ENCODE data around the gene AMBP.

The AMBP gene

GRCh38 chr9:114027863-114028465, 50.1 kb downstream of the AMBP start:
- ATAC-seq (ENCODE audit: insufficient read depth, low read depth): no peak
- Histone ChIP-seq H3K9ac (ENCODE audit: low read depth, low read length) (no peak overlapping the region), H4K20me1 (ENCODE audit: insufficient read depth, low read length) (no peaks in the 10 kb centered on the region), H3K27ac (ENCODE audit: low read length) (no peak overlapping the region), H3K79me2 (ENCODE audit: insufficient read depth, low read length) (no peaks in the 10 kb centered on the region), H3K36me3 (ENCODE audit: insufficient read depth, low read length) (no peaks in the 10 kb centered on the region), H3K4me1 (ENCODE audit: insufficient read depth, low read length) (no peaks in the 10 kb centered on the region), H3K27me3 (ENCODE audit: insufficient read depth, low read length, poor library complexity) (no peaks in the 10 kb centered on the region), H3K9me3 (ENCODE audit: insufficient read depth, low read length, severe bottlenecking) (peaks cover 11% of the 10 kb centered on the region), H3K4me2 (ENCODE audit: insufficient read depth, low read length) (no peak overlapping the region), H3K4me3 (ENCODE audit: low read depth in 1 of 2, low read length in 2 of 2) (no peak overlapping the region), H2AFZ (ENCODE audit: low read depth, low read length) (no peak overlapping the region)
- no peak for DNase-seq
- TF ChIP-seq CTCF (IDR thresholded peaks at IDR 0.05; ENCODE audit: borderline replicate concordance, extremely low read depth, low read length, poor library complexity, severe bottlenecking) (no peak), EZH2 (IDR thresholded peaks at IDR 0.05; ENCODE audit: borderline replicate concordance, low read depth, low read length, severe bottlenecking) (no peak)

GRCh38 chr9:114027159-114027862, 50.8 kb downstream of the AMBP start:
- ATAC-seq (ENCODE audit: insufficient read depth, low read depth): no peak
- H3K4me3 ChIP-seq (ENCODE audit: low read depth in 1 of 2, low read length in 2 of 2): no peak overlapping the region
- no peaks in the 10 kb centered on the region for H4K20me1 ChIP-seq (ENCODE audit: insufficient read depth, low read length)
- TF ChIP-seq CTCF (IDR thresholded peaks at IDR 0.05; ENCODE audit: borderline replicate concordance, extremely low read depth, low read length, poor library complexity, severe bottlenecking): no peak
- TF ChIP-seq EZH2 (IDR thresholded peaks at IDR 0.05; ENCODE audit: borderline replicate concordance, low read depth, low read length, severe bottlenecking): no peak
- no peak overlapping the region for H2AFZ ChIP-seq (ENCODE audit: low read depth, low read length)
- no peak for DNase-seq
- no peaks in the 10 kb centered on the region for H3K4me1 ChIP-seq (ENCODE audit: insufficient read depth, low read length)
- H3K9me3 ChIP-seq (ENCODE audit: insufficient read depth, low read length, severe bottlenecking): peaks cover 13% of the 10 kb centered on the region
- no peak overlapping the region for H3K27ac ChIP-seq (ENCODE audit: low read length)
- H3K79me2 ChIP-seq (ENCODE audit: insufficient read depth, low read length): no peaks in the 10 kb centered on the region
- H3K4me2 ChIP-seq (ENCODE audit: insufficient read depth, low read length): no peak overlapping the region
- no peaks in the 10 kb centered on the region for H3K27me3 ChIP-seq (ENCODE audit: insufficient read depth, low read length, poor library complexity)
- H3K36me3 ChIP-seq (ENCODE audit: insufficient read depth, low read length): no peaks in the 10 kb centered on the region
- H3K9ac ChIP-seq (ENCODE audit: low read depth, low read length): no peak overlapping the region

- H3K9ac ChIP-seq (ENCODE audit: low read depth, low read length): no peak overlapping the region
- DNase-seq: no peak
- no peak overlapping the region for H3K27ac ChIP-seq (ENCODE audit: low read length)
- no peak overlapping the region for H3K4me2 ChIP-seq (ENCODE audit: insufficient read depth, low read length)
- TF ChIP-seq EZH2 (IDR thresholded peaks at IDR 0.05; ENCODE audit: borderline replicate concordance, low read depth, low read length, severe bottlenecking) (no peak), CTCF (IDR thresholded peaks at IDR 0.05; ENCODE audit: borderline replicate concordance, extremely low read depth, low read length, poor library complexity, severe bottlenecking) (no peak)
- H3K36me3 ChIP-seq (ENCODE audit: insufficient read depth, low read length): no peaks in the 10 kb centered on the region
- no peaks in the 10 kb centered on the region for H3K4me1 ChIP-seq (ENCODE audit: insufficient read depth, low read length)
- H3K4me3 ChIP-seq (ENCODE audit: low read depth in 1 of 2, low read length in 2 of 2): no peak overlapping the region
- no peaks in the 10 kb centered on the region for H3K79me2 ChIP-seq (ENCODE audit: insufficient read depth, low read length)
- ATAC-seq (ENCODE audit: insufficient read depth, low read depth): no peak
- H3K9me3 ChIP-seq (ENCODE audit: insufficient read depth, low read length, severe bottlenecking): peaks cover 13% of the 10 kb centered on the region
- no peaks in the 10 kb centered on the region for H4K20me1 ChIP-seq (ENCODE audit: insufficient read depth, low read length)
- no peak overlapping the region for H2AFZ ChIP-seq (ENCODE audit: low read depth, low read length)
- H3K27me3 ChIP-seq (ENCODE audit: insufficient read depth, low read length, poor library complexity): no peaks in the 10 kb centered on the region
Observed at GRCh38 chr9:114026335-114026734, 51.8 kb downstream of the AMBP start.

Data from DND-41 (cell line).